ENCODE measurements around the gene DNAJB1. TPM values are rescaled to one million over a fixed set of nuclear protein-coding genes. Genes with fewer than 3 reads are reported as not detected.

DNAJB1 gene
- total and polyA plus RNA-seq, 2 of the 13 experiments (the other 11 are each of a cell fraction or from before 2014, with no cell fraction given), result 87.5 to 97.3 TPM

DNA sequence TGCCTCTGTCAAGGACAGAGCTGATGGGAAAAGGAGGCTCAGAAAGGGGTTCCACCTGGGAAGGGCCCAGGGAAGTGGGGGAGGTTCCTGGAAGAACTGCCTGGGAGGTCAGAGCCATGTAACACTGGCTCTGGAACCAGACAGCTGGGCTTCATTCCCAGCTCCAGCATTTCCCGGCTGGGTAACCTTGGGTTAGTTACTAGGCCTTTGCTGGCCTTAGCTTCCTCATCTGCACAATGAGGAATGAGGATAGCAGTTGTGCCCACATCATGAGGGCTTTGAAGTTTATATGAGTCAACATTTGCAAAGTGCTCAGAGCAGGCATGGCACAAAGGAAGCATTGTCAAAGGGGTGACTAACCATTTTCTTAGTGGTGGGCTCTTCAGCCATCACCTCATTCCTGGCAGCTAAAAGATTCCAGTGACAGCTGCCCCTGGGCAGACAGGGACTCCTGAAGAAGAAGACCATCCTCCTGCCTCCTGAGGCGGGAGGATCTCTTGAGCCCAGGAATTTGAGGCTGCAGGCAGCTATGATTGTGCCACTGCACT is 1.7 kb upstream of the DNAJB1 start (continued):
- TF ChIP-seq, protein P1, sequence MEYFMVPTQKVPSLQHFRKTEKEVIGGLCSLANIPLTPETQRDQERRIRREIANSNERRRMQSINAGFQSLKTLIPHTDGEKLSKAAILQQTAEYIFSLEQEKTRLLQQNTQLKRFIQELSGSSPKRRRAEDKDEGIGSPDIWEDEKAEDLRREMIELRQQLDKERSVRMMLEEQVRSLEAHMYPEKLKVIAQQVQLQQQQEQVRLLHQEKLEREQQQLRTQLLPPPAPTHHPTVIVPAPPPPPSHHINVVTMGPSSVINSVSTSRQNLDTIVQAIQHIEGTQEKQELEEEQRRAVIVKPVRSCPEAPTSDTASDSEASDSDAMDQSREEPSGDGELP (IDR thresholded peaks at IDR 0.05; ENCODE audit: borderline replicate concordance, low read depth), result peak; percentile 89
- TF ChIP-seq ZFP1 (CRISPR knock-in tag; IDR thresholded peaks at IDR 0.05) (no peak), BRCA1 (CRISPR knock-in tag; IDR thresholded peaks at IDR 0.05) (no peak), ZSCAN22 (CRISPR knock-in tag; IDR thresholded peaks at IDR 0.05) (no peak), ZIK1 (CRISPR knock-in tag; IDR thresholded peaks at IDR 0.05; ENCODE audit: borderline replicate concordance, low read depth) (no peak), ATF7-NPFF (CRISPR knock-in tag; IDR thresholded peaks at IDR 0.05; ENCODE audit: low read depth) (no peak), FOXA3 (CRISPR knock-in tag; IDR thresholded peaks at IDR 0.05) (peak; percentile 85), ZMYM3 (CRISPR knock-in tag; IDR thresholded peaks at IDR 0.05) (peak; percentile 63; the same call in 1 of the 2 replicates), ZNF296 (CRISPR knock-in tag; conservative IDR thresholded peaks at IDR 0.05) (no peak), ZNF777 (CRISPR knock-in tag; IDR thresholded peaks at IDR 0.05) (no peak), ZNF331 (CRISPR knock-in tag; IDR thresholded peaks at IDR 0.05) (peak; percentile 75; the same call in 1 of the 2 replicates), ZNF44 (CRISPR knock-in tag; IDR thresholded peaks at IDR 0.05) (no peak), NFYC (CRISPR knock-in tag; IDR thresholded peaks at IDR 0.05) (peak; percentile 50), ADNP (CRISPR knock-in tag; IDR thresholded peaks at IDR 0.05) (no peak), NFRKB (IDR thresholded peaks at IDR 0.05) (no peak), NKX3-1 (CRISPR knock-in tag; IDR thresholded peaks at IDR 0.05) (0 out of 2 replicates have a peak, but pooled peaks have one; percentile 9), GABPB1 (CRISPR knock-in tag; IDR thresholded peaks at IDR 0.05) (0 out of 2 replicates have a peak, but pooled peaks have one; percentile 36), TP53 (CRISPR knock-in tag; conservative IDR thresholded peaks at IDR 0.05) (no peak), ZNF792 (CRISPR knock-in tag; IDR thresholded peaks at IDR 0.05) (peak; percentile 100), GLI4 (CRISPR knock-in tag; IDR thresholded peaks at IDR 0.05; ENCODE audit: borderline replicate concordance) (no peak), KLF6 (CRISPR knock-in tag; IDR thresholded peaks at IDR 0.05) (0 out of 2 replicates have a peak, but pooled peaks have one; percentile 55), ZFX (CRISPR knock-in tag; IDR thresholded peaks at IDR 0.05; ENCODE audit: low read depth) (peak; percentile 90)
- TF ChIP-seq, protein P2, sequence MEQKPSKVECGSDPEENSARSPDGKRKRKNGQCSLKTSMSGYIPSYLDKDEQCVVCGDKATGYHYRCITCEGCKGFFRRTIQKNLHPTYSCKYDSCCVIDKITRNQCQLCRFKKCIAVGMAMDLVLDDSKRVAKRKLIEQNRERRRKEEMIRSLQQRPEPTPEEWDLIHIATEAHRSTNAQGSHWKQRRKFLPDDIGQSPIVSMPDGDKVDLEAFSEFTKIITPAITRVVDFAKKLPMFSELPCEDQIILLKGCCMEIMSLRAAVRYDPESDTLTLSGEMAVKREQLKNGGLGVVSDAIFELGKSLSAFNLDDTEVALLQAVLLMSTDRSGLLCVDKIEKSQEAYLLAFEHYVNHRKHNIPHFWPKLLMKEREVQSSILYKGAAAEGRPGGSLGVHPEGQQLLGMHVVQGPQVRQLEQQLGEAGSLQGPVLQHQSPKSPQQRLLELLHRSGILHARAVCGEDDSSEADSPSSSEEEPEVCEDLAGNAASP (CRISPR knock-in tag; IDR thresholded peaks at IDR 0.05; ENCODE audit: borderline replicate concordance), result peak; percentile 81; the same call in 1 of the 2 replicates
- TF ChIP-seq, protein P3, sequence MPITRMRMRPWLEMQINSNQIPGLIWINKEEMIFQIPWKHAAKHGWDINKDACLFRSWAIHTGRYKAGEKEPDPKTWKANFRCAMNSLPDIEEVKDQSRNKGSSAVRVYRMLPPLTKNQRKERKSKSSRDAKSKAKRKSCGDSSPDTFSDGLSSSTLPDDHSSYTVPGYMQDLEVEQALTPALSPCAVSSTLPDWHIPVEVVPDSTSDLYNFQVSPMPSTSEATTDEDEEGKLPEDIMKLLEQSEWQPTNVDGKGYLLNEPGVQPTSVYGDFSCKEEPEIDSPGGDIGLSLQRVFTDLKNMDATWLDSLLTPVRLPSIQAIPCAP (CRISPR knock-in tag; IDR thresholded peaks at IDR 0.05; ENCODE audit: low read depth), result no peak
- TF ChIP-seq, protein P4, sequence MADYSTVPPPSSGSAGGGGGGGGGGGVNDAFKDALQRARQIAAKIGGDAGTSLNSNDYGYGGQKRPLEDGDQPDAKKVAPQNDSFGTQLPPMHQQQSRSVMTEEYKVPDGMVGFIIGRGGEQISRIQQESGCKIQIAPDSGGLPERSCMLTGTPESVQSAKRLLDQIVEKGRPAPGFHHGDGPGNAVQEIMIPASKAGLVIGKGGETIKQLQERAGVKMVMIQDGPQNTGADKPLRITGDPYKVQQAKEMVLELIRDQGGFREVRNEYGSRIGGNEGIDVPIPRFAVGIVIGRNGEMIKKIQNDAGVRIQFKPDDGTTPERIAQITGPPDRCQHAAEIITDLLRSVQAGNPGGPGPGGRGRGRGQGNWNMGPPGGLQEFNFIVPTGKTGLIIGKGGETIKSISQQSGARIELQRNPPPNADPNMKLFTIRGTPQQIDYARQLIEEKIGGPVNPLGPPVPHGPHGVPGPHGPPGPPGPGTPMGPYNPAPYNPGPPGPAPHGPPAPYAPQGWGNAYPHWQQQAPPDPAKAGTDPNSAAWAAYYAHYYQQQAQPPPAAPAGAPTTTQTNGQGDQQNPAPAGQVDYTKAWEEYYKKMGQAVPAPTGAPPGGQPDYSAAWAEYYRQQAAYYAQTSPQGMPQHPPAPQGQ (CRISPR knock-in tag; IDR thresholded peaks at IDR 0.05; ENCODE audit: borderline replicate concordance), result no peak
- TF ChIP-seq, protein P5, sequence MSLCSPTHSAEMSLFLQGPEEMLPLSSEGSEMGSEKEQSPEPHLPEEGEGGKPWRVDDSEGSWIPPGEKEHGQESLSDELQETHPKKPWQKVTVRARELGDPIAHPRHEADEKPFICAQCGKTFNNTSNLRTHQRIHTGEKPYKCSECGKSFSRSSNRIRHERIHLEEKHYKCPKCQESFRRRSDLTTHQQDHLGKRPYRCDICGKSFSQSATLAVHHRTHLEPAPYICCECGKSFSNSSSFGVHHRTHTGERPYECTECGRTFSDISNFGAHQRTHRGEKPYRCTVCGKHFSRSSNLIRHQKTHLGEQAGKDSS (CRISPR knock-in tag; IDR thresholded peaks at IDR 0.05; ENCODE audit: borderline replicate concordance, low read depth), result peak; percentile 90; the same call in 1 of the 2 replicates
